NCI-H2081 treated with DMSO at 0.1 percent for 48 hours (cell line): ENCODE measurements around the gene LLGL2.

Experiments
- DNase-seq: peaks from one replicate; lab custom pipeline; 2025; lab: John Stamatoyannopoulos, UW

Gene LLGL2

GRCh38 chr17:75521951-75522727 lies 3.4 kb upstream of the LLGL2 start:
- DNase-seq: no peak

GRCh38 chr17:75523647-75524046 lies 1.9 kb upstream of the LLGL2 start:
- DNase-seq: no peak

GRCh38 chr17:75524269-75524969 lies 1.1 kb upstream of the LLGL2 start:
- no peak for DNase-seq

- DNase-seq: no peak
Observed at GRCh38 chr17:75525806-75526554, 483 bp downstream of the LLGL2 start.

- DNase-seq: no peak
Observed at GRCh38 chr17:75526555-75527270, 1.2 kb downstream of the LLGL2 start.

GRCh38 chr17:75530837-75531720 lies 5.6 kb downstream of the LLGL2 start:
- no peak for DNase-seq

- DNase-seq: no peak
Observed at GRCh38 chr17:75531721-75532072, 6.2 kb downstream of the LLGL2 start.

- no peak for DNase-seq
Observed at GRCh38 chr17:75535119-75535537, 9.6 kb downstream of the LLGL2 start.

GRCh38 chr17:75535871-75536270 lies 10.4 kb downstream of the LLGL2 start:
- DNase-seq: no peak

GRCh38 chr17:75536366-75536765 lies 10.9 kb downstream of the LLGL2 start:
- DNase-seq: no peak

GRCh38 chr17:75539967-75540729 lies 14.7 kb downstream of the LLGL2 start:
- DNase-seq: no peak

GRCh38 chr17:75540923-75541503 lies 15.5 kb downstream of the LLGL2 start:
- no peak for DNase-seq

GRCh38 chr17:75542229-75542628 lies 16.7 kb downstream of the LLGL2 start:
- no peak for DNase-seq

- no peak for DNase-seq
Observed at GRCh38 chr17:75542728-75543336, 17.3 kb downstream of the LLGL2 start.

- DNase-seq: no peak
Observed at GRCh38 chr17:75544250-75544649, 18.8 kb downstream of the LLGL2 start.

GRCh38 chr17:75546181-75546580 lies 20.7 kb downstream of the LLGL2 start:
- no peak for DNase-seq

GRCh38 chr17:75547091-75547490 lies 21.6 kb downstream of the LLGL2 start:
- no peak for DNase-seq

GRCh38 chr17:75548813-75549212 lies 23.3 kb downstream of the LLGL2 start:
- DNase-seq: no peak

- DNase-seq: no peak
Observed at GRCh38 chr17:75549246-75550138, 24.0 kb downstream of the LLGL2 start.
